Measurements from ENCODE around the gene CACNA1G.

The CACNA1G gene

DNA sequence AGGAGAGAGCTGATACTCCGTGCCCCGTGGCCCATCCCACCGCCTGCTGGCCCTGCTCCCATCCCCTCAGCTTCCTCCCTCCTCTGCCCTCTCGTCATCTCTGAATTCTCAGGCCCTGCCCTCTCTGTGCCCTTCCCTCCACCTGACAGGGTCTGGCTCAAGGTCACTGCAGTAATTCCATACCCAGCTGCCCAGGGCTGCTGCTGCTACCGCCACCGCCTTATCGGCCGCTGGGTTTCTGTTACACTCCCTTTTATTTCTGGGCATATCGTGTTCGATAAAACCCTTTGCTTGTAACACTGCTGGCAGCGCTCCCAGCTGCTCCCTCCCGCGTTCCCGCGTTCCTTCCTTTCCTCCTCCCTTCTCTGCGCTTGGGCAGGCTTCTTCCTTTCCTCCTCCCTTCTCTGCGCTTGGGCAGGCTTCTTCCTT is 26.8 kb upstream of the CACNA1G start:
- TF ChIP-seq, protein P1, sequence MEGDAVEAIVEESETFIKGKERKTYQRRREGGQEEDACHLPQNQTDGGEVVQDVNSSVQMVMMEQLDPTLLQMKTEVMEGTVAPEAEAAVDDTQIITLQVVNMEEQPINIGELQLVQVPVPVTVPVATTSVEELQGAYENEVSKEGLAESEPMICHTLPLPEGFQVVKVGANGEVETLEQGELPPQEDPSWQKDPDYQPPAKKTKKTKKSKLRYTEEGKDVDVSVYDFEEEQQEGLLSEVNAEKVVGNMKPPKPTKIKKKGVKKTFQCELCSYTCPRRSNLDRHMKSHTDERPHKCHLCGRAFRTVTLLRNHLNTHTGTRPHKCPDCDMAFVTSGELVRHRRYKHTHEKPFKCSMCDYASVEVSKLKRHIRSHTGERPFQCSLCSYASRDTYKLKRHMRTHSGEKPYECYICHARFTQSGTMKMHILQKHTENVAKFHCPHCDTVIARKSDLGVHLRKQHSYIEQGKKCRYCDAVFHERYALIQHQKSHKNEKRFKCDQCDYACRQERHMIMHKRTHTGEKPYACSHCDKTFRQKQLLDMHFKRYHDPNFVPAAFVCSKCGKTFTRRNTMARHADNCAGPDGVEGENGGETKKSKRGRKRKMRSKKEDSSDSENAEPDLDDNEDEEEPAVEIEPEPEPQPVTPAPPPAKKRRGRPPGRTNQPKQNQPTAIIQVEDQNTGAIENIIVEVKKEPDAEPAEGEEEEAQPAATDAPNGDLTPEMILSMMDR (IDR thresholded peaks at IDR 0.05; ENCODE audit: extremely low read depth, missing control alignments): no peak
- DNase-seq (ENCODE audit: low spot score): no peak

DNA sequence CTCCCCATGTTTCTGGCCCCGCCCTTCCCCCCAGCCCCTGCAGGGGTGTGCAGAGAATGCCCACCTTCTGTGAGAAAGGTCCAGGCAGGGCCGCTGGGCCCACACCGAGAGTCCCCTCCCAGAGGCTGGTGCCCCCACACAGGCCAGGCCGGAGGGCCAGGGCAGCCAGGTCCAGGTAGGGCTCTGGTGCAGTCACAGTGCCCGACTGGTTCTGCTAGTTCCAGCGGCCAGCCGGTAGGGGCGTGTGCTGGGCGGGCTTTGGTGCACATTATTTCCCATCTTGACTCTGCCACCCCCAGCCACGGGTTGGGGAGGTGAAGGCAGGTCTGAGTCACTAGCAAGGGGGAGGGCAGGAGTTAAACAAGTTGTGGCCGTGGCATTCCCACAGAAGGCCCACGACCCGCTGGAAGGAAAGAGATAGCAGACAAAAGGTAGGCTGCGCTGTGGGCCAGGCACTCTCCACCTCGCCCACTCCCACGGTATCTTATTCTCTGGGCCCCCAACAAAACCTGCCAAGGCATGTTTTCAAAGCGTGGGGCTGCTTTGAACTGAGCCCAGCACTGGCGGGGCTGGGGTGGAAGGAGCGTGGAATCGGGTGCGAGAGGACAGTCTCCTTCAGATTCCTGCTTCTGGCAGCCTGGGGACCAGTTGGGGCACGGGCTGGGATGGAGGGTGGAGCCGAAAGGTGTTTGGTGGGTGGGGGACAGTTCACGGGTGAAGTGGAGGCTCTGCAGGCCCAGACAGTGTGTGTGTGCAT is 26.1 kb upstream of the CACNA1G start:
- DNase-seq (ENCODE audit: low spot score): no peak
- TF ChIP-seq, protein P1 (IDR thresholded peaks at IDR 0.05; ENCODE audit: extremely low read depth, missing control alignments): no peak

DNA sequence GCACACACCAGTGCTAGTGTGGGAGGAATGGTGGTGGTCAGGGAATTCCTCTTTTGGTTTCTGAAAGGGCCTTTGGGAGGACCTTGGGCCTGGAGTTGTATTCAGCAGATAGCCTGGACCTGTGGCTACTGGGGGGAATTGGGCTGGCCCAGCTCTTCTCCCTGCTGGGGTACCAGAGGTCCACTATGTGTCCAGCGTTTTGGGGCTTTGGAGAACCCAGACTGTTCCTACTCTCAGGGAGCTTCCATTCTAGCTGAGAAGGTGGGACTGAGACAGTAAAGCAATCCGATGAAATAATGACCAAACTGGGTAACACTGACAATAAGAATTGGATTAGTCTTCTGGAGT is 25.6 kb upstream of the CACNA1G start:
- DNase-seq (ENCODE audit: low spot score): no peak
- TF ChIP-seq, protein P1 (IDR thresholded peaks at IDR 0.05; ENCODE audit: extremely low read depth, missing control alignments): no peak

DNA sequence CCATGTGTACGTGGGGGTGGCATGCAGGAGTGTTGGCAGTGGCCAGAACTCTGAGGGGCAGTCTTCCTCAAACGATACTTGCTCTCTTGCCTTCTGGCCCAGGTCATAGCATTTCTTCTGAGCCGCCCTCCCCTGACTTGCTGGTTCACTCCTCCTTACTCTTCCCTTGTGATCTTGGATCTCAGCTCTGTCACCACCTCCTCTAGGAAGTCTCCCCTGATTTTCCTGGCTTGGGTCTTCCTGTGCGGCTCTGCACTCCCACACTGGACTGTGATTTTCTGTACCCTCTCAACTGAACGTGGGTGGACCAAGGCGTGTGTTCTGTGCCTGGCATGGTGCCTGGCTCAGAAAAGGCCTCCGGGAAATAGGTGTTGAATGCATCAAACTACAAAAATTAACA is 25.1 kb upstream of the CACNA1G start:
- DNase-seq (ENCODE audit: low spot score): no peak
- TF ChIP-seq, protein P1 (IDR thresholded peaks at IDR 0.05; ENCODE audit: extremely low read depth, missing control alignments): no peak

DNA sequence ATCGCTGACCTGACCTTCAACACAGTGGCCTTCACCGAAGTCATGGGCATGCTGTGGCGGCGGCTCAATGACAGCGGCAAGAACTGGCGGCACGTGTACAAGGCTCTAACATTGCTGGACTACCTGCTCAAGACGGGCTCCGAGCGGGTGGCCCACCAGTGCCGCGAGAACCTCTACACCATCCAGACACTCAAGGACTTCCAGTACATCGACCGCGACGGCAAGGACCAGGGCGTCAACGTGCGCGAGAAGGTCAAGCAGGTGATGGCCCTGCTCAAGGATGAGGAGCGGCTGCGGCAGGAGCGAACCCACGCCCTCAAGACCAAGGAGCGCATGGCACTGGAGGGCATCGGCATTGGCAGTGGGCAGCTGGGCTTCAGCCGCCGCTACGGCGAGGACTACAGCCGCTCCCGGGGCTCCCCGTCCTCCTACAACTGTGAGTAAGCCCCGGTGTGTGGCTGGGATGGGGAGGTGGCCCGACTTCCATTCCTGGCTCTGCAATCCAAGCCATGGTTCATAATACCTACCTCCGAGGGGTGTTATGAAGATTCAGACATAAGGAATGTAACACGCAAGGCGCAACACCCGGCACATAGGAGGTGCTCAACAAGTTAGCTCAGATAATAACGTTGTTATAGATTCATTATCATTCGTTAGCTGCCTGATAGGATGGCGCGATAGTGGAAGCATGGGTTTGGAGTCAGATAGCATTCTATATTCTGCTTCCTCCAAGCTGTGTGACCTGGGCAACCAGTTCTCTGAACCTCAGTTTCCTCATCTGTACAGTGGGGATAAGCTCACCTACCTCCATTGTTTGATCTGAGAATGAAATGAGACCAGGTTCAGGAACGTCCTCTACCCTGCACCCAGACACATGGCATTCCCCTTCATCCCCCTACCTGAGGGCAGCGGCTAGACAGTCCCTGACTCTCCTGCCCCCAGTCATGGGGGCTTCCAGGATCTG is 23.6 kb upstream of the CACNA1G start:
- TF ChIP-seq, protein P1 (IDR thresholded peaks at IDR 0.05; ENCODE audit: extremely low read depth, missing control alignments): no peak
- no peak for DNase-seq (ENCODE audit: low spot score)

DNA sequence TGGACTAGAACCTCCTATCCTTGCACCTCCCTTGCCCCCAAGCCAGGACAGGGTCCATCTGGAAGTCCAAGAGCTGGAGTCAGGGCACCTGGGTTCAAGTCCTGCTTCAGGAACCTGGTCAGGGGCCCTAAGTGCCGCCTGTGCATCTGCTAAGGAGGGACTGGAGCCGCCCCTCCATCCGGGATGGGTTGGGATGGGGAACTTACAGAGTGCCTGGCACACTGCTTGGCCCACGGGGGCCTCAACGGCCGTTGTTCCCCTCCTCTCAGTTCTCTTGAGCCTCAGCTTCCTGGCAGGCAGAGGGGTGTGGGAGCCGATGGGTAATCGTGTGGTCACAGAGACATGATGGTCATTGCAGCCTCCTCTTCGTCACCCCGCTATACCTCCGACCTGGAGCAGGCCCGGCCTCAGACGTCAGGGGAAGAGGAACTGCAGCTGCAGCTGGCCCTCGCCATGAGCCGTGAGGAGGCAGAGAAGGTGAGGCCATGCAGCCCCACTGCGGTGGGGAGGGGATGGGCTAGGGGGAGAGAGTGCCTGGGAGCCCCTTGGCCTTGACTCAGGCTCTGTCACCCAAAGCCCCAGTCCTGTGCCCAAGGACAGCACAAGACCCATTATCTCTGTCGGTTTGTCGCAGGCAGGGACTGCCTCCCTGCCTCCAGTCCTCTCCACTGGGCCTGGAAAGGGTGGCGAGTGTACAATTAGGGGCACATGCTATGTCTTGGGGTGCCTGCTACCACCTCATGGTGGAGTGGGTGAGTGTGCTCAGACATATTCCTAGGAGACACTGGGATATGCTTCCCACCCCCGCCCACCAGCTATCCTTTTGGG is 22.6 kb upstream of the CACNA1G start:
- TF ChIP-seq, protein P1 (IDR thresholded peaks at IDR 0.05; ENCODE audit: extremely low read depth, missing control alignments): no peak
- DNase-seq (ENCODE audit: low spot score): no peak
